Measurements from ENCODE around the gene MCM3AP. TPM values are rescaled to one million over a fixed set of nuclear protein-coding genes. Genes with fewer than 3 reads are reported as not detected.
"Not testable (repeated sequence)": the region's sequence is repeated elsewhere in the genome, so short reads cannot be mapped to it uniquely, and the experiment has no call there.

MCM3AP gene
- polyA plus RNA-seq, 1 donor, result 64.0 TPM

GRCh38 chr21:46268371-46268770, 17.0 kb downstream of the MCM3AP start:
- no peak for DNase-seq

DNA sequence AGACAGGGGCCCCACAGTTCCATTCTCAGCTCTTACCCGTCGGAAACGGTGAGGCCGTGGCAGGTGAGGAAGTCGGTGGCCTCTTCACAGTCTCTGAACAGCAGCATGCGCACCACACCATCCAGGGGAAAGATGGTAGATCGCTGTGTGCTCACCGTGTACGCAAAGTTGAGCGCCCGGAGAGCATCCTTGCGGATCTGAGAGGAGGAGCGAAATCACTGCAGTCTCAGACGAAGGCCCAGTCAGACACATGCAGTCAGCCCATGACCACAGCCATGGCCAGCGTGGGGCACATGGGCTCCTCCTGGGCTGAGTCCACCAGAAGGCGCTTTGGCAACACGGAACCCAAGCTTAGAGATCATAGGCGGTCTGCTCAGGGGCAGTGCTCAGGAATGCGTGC, 18.5 kb downstream of the MCM3AP start:
- DNase-seq, result no peak

- DNase-seq, result no peak
Measured at GRCh38 chr21:46265736-46266525, 19.5 kb downstream of the MCM3AP start.

GRCh38 chr21:46264690-46265144, 20.7 kb downstream of the MCM3AP start:
- no peak for DNase-seq

DNA sequence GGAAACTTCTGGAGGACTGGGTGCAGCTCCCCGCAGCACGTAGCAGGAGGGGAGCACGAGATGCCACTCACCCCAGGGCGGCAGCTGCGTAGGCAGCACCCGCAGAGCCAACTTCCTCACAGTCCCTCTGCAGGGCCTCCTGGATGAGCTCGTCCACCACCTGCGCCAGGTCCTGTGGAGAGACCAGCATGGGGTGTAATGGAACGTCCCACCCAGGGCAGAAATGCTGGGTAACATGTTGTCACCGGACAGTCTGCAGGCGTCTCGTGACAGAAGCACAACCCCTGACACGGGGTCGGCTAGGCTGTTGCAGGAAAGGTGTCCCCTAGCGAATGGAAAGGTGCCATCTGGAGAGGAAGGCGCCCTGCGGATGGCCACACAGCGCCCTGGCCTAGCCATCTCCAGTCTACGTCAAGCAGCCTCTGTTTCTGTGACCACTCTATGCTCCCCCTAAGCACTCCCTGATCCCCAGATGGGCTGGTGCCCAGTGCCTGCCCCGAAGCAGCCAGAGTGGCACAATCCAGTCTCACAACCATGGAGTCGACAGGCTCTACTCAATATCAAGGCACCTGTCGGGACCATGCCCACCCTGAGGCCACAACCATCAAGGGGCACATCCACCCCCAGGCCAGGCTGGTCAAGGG, 21.2 kb downstream of the MCM3AP start:
- DNase-seq, result no peak

GRCh38 chr21:46256501-46256994, 28.9 kb downstream of the MCM3AP start:
- no peak for DNase-seq

DNA sequence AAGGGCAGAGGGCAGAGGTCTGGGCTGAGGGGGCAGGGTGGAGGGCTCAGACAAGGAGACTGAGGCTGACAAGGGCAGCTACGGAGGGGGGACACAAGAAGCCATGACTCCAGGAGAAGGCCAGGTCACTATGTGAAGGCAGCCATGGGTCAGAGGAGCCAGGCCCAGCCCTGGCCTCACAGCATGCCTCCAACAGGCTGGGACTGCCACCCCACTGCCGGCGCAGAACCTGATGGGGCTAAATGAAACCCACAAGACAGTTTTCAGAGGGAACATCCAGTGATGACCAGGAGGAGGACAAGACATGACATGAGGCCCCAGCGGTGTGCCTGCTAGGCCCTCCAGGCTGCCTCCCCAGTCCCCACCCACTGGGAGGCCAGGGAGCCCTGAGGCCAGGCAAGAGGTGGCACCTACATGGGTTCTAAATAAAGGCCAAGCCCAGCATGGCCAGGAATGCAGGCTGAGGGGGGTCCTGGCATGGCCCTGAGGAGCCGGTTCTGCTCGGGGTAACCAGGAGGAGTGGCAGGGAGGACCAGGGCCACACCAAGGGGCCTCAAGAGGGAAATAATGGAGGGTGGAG, 29.6 kb downstream of the MCM3AP start:
- no peak for DNase-seq

DNA sequence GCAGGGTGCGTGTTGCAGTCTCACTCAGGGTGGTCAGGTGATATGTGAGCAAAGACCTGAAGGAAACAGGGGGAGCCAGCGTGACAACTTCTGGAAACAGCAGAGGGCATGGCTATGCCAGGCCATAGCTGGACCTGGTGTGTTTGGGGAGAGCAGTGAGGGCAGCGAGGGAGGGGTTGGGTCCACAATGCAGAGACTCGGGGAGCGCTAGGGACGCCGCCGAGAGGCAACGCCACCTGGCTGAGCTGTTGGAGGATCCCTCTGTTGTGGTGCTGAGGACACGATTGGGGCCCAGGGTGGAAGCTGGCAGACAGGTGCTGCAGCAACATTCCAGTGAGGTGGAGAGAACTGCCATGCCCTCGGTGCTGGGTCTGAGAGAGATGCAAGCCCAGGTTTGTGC, 30.2 kb downstream of the MCM3AP start:
- DNase-seq, result no peak

GRCh38 chr21:46254208-46254975, 31.0 kb downstream of the MCM3AP start:
- no peak for DNase-seq

- no peak for DNase-seq
Measured at GRCh38 chr21:46253610-46254124, 31.7 kb downstream of the MCM3AP start.

GRCh38 chr21:46252840-46253239, 32.6 kb downstream of the MCM3AP start:
- DNase-seq, result no peak

DNA sequence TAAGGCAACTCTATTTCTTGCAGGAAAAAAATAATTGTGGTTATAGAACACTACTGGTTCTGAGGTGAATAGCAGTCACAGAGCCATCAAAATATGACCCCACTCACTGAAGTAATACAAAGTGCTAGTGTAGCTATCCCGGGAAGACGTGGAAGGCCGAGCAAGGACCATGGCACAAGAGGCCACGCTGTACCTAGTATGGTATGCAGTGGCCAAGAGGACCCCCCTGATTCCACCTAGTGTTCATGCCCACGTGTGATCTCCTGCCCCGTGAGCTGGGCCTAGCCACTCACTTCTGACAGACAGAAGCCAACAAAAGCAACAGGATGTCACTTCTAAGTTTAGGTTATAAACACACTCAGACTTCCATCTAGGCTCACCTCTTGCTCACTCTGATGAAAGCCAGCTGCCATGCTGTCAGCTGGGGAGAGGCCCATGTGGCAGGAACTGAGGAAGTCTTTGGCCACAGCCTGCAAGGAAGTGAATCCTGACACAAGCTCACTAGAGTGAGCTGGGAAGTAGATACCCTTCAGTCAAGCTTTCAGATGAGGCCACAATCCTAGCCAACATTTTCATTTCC, 35.2 kb downstream of the MCM3AP start:
- DNase-seq, result no peak

DNA sequence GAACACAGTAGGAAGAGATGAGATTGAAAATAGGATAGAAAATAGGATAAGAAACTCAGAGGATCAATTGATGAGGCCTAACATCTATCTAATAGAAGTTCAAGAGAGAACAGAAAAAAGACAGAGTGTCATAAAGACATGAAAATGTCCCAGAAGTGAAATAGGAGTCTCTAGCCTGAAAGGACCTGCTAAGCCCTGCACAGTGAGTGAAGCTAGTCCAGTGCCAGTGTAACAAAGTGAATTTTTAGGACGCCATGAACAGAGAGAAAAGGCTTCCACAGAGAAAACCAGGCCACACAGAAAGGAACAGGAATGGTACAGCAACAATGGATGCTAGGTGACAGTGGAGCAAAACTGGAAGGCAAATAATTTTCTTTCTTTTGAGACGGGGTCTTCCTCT, 36.6 kb downstream of the MCM3AP start:
- no peak for DNase-seq

DNA sequence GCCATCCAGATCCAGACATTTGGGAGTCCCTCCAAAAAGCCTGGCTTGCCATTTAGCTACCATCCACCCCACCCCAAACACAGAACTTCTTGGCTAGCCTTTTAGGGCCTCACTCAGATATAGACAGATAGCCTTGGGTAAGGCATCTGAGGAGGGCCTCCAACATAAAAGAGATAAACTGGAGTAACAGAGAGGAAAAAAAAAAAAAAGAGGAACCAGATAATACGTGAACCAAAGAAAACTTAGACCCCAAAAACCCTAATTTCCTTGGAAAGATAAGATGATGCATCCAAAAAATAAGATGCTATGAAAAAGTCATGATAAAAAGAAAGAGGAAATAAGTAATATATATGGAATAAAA, 37.0 kb downstream of the MCM3AP start:
- no peak for DNase-seq

GRCh38 chr21:46247699-46248421, 37.6 kb downstream of the MCM3AP start:
- no peak for DNase-seq

- DNase-seq, result no peak
Measured at GRCh38 chr21:46246345-46246744, 39.1 kb downstream of the MCM3AP start.

DNA sequence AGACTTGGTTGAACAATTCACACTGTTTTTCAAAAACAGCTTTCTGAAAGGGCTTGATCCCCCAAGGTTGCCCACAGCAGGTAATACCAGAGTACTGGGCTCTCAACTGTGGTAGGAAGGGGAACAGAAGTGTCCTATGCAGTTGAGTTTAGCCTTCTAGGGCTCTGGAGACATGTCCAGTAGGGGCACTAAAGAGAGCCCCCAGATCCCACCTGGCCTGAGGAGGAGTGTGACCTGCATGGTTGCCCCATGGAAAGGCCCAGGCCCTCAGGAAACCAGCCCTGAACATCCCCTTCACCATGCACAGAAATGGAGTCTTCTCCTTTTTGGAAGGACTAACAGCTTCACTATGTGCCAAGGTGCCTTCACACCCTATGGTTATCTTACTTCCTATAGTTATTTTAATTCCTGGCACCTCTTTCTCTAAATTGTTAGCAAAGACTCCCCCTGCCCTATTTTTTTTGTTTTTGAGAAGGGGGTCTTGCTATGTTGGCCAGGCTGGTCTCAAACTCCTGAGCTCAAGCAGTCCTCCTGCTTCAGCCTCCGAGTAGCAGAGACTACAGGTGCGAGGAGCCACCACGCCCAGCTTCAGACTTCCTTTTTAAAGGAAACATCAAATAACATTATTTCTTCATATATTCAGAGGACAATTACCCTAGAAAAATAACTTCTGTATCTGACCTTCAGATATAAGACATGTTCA, 40.0 kb downstream of the MCM3AP start:
- DNase-seq, result no peak

DNA sequence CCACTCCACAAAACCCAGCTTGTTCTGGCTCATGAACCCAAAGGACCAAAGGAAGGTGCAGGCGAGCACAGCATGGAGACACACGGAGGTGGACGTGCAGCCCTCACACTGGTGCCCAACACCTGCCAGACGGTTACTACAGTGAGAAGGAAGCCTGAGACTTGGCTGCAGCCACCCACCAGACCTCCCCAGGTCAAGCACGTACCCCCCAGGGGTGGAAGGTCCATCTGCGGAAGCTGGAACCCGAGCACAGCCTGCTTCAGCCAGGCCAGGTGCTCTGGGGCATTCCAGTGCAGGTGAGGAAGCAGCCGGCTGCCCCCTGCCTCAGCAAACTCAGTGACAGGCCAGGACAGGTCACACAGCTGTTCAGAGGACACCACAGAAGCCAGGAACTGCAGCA, 40.8 kb downstream of the MCM3AP start:
- no peak for DNase-seq

- DNase-seq, result no peak
Measured at GRCh38 chr21:46243960-46244361, 41.5 kb downstream of the MCM3AP start.

GRCh38 chr21:46243325-46243724, 42.1 kb downstream of the MCM3AP start:
- no peak for DNase-seq

DNA sequence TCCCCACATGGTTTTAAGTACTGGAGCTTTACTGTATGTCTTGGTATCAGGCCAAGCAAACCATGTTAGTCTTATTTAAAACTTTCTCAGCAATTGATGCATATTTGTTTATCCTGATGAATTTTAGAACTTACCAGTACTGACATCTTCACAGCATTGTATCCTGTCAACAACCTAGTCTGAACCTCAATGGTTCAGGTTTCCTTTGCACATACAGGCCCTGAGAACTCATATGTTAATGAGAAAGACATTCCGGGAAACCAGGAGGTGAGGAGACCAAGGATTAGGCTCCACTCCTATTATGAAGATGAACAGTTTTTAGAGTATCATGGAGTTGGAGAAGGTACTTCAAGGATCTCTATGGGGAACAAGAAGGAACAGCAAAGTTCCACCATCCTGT, 43.8 kb downstream of the MCM3AP start:
- not testable (repeated sequence) for DNase-seq
